ENCODE data around the gene MT4.

- TF ChIP-seq CTCF (conservative IDR thresholded peaks at IDR 0.05) (no peak), ZFX (IDR thresholded peaks at IDR 0.05) (no peak)
Observed at GRCh38 chr16:56574625-56575024, 9.8 kb downstream of the MT4 start.
